ENCODE data around the gene TRIM68. TPM values are rescaled to one million over a fixed set of nuclear protein-coding genes. Genes with fewer than 3 reads are reported as not detected.

The TRIM68 gene
- total and polyA plus RNA-seq, 2 of the 13 experiments (the other 11 are each of a cell fraction or from before 2014, with no cell fraction given), result not detected

GRCh38 chr11:4639931-4640330, 31.9 kb upstream of the TRIM68 start:
- WGBS (ENCODE audit: low lambda C conversion rate), result 0% methylated on average over 5 of the region's 6 CpGs
- BruUV-seq (replicated peaks), result no TSS peak
- ChIA-PET POLR2A (no interaction called here), CTCF (ENCODE audit: low intra/inter-chr PET ratio, low total read pairs) (no interaction called here)
- FAIRE-seq (no peak), ATAC-seq (no peak), DNase-seq (ENCODE audit: low spot score) (no peak)
- Histone ChIP-seq H3K4me3 (replicated peaks in 1 of 3; ENCODE audit: insufficient read depth in 1 of 3, low read depth in 2 of 3, low read length in 3 of 3) (no peak overlapping the region), H3K4me2 (ENCODE audit: low read depth, low read length) (no peak overlapping the region), H3K27me3 (ENCODE audit: control insufficient read depth in 1 of 2, insufficient read depth in 2 of 2, low read length in 2 of 2) (peaks cover 0 to 35% of the 10 kb centered on the region in 2 experiments), H3K9ac (ENCODE audit: insufficient read depth, low read depth, low read length) (no peak overlapping the region), H3K9me3 (ENCODE audit: low read length) (no peaks in the 10 kb centered on the region), H4K20me1 (ENCODE audit: insufficient read depth, low read length) (peaks cover 6% of the 10 kb centered on the region; the same call in 1 of the 2 replicates), H3K27ac (ENCODE audit: extremely low read length, insufficient read depth, low read length) (no peak overlapping the region), H3K4me1 (ENCODE audit: insufficient read depth, low read length) (no peaks in the 10 kb centered on the region), H3K36me3 (replicated peaks in 1 of 2; ENCODE audit: control insufficient read depth in 1 of 2, insufficient read depth in 2 of 2, low read length in 2 of 2) (no peaks in the 10 kb centered on the region), H3K79me2 (ENCODE audit: insufficient read depth, low read length) (no peaks in the 10 kb centered on the region), H2AFZ (ENCODE audit: low read length) (no peak overlapping the region)
- in situ Hi-C loops (cut with HindIII; ENCODE audit: extremely low pct_ligation_motif_present, low pct_unique_long_range_greater_than_20kb) (loop anchor here (5.0 kb wide), 1 partner anchor 367 kb away; no protein-coding TSS in a partner anchor), intact Hi-C loops (cut with micrococcal nuclease; ENCODE audit: unreplicated experiment) (no loop called here)
- TF ChIP-seq KAT8 (CRISPR knock-in tag; IDR thresholded peaks at IDR 0.05) (no peak), ZNF7 (CRISPR knock-in tag; IDR thresholded peaks at IDR 0.05) (no peak), SMARCE1 (IDR thresholded peaks at IDR 0.05; ENCODE audit: borderline replicate concordance) (no peak), RFX1 (IDR thresholded peaks at IDR 0.05) (no peak)

- Histone ChIP-seq H4K20me1 (ENCODE audit: insufficient read depth, low read length) (peaks cover 6% of the 10 kb centered on the region; the same call in 1 of the 2 replicates), H3K36me3 (replicated peaks in 1 of 2; ENCODE audit: control insufficient read depth in 1 of 2, insufficient read depth in 2 of 2, low read length in 2 of 2) (no peaks in the 10 kb centered on the region), H3K9me3 (ENCODE audit: low read length) (no peaks in the 10 kb centered on the region), H3K27me3 (ENCODE audit: control insufficient read depth in 1 of 2, insufficient read depth in 2 of 2, low read length in 2 of 2) (peaks cover 0 to 19% of the 10 kb centered on the region in 2 experiments), H3K27ac (ENCODE audit: extremely low read length, insufficient read depth, low read length) (no peak overlapping the region), H3K9ac (ENCODE audit: insufficient read depth, low read depth, low read length) (no peak overlapping the region), H3K79me2 (ENCODE audit: insufficient read depth, low read length) (no peaks in the 10 kb centered on the region), H2AFZ (ENCODE audit: low read length) (no peak overlapping the region), H3K4me3 (replicated peaks in 1 of 3; ENCODE audit: insufficient read depth in 1 of 3, low read depth in 2 of 3, low read length in 3 of 3) (no peak overlapping the region), H3K4me1 (ENCODE audit: insufficient read depth, low read length) (no peaks in the 10 kb centered on the region), H3K4me2 (ENCODE audit: low read depth, low read length) (no peak overlapping the region)
- ChIA-PET CTCF (ENCODE audit: low intra/inter-chr PET ratio, low total read pairs) (interaction anchor here (2.0 kb wide), 1 partner anchor 367 kb away, joined by 13 read pairs; no protein-coding TSS in a partner anchor), POLR2A (no interaction called here)
- no peak for TF ChIP-seq ZNF101 (CRISPR knock-in tag; IDR thresholded peaks at IDR 0.05; ENCODE audit: borderline replicate concordance, low read depth)
- TF ChIP-seq SRF (IDR thresholded peaks at IDR 0.05; ENCODE audit: low read depth, low read length), result no peak
- no peak for TF ChIP-seq JUNB (CRISPR knock-in tag; IDR thresholded peaks at IDR 0.05; ENCODE audit: borderline replicate concordance)
- DNase-seq (ENCODE audit: low spot score) (no peak), FAIRE-seq (no peak), ATAC-seq (no peak)
- WGBS (ENCODE audit: low lambda C conversion rate), result 24% methylated on average over 3 of the region's 3 CpGs
- in situ Hi-C loops (cut with HindIII; ENCODE audit: extremely low pct_ligation_motif_present, low pct_unique_long_range_greater_than_20kb), result loop anchor here (5.0 kb wide), 1 partner anchor 370 kb away; no protein-coding TSS in a partner anchor
- BruUV-seq (replicated peaks), result no TSS peak
- intact Hi-C loops (cut with micrococcal nuclease; ENCODE audit: unreplicated experiment), result loop anchor here (1.0 kb wide), 1 partner anchor 367 kb away; no protein-coding TSS in a partner anchor
Measured at GRCh38 chr11:4637662-4638047, 29.6 kb upstream of the TRIM68 start.

All from HepG2 (cell line).